Epithelial cell of prostate (primary cell): ENCODE data around the gene DMWD.

Experiments used
- DNase-seq: peaks from one replicate; pipeline ENCODE4 v3.0.0-alpha.2; 2011; ENCODE audit warnings: low read depth, low spot score
- H3K27ac ChIP-seq: fragments of 450-650 bp; 2 replicates; pipeline ENCODE4 v1.5.1; 2017; ENCODE audit warnings: mild to moderate bottlenecking

Gene DMWD

GRCh38 chr19:45772130-45772840, 20.4 kb downstream of the DMWD start:
- no peak overlapping the region for H3K27ac ChIP-seq
- no peak for DNase-seq

GRCh38 chr19:45771311-45771933, 21.2 kb downstream of the DMWD start:
- no peak for DNase-seq
- H3K27ac ChIP-seq, result no peak overlapping the region

DNA sequence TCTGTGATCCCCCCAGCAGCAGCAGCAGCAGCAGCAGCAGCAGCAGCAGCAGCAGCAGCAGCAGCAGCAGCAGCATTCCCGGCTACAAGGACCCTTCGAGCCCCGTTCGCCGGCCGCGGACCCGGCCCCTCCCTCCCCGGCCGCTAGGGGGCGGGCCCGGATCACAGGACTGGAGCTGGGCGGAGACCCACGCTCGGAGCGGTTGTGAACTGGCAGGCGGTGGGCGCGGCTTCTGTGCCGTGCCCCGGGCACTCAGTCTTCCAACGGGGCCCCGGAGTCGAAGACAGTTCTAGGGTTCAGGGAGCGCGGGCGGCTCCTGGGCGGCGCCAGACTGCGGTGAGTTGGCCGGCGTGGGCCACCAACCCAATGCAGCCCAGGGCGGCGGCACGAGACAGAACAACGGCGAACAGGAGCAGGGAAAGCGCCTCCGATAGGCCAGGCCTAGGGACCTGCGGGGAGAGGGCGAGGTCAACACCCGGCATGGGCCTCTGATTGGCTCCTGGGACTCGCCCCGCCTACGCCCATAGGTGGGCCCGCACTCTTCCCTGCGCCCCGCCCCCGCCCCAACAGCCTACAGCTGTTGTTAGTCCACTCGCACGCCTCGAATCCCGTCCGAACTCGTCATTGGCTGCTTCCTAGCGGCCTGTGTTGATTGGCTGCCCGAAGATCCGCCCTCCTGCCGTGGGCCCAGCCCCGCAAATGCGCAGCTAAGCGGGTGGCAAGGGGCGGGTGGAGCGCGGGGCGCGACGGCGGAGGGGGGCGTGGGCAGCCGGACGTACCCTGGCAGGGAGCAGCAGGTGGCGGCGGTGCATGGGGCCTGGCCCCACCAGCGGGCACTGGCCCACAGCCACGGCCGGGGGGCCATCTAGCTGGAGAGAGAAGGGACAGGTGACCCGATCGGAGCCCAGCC, 22.2 kb downstream of the DMWD start:
- H3K27ac ChIP-seq, result peak overlapping the region; percentile 84
- peak; percentile 92 for DNase-seq

GRCh38 chr19:45769821-45770191, 22.8 kb downstream of the DMWD start:
- DNase-seq, result no peak
- H3K27ac ChIP-seq, result peak overlapping the region; percentile 84

DNA sequence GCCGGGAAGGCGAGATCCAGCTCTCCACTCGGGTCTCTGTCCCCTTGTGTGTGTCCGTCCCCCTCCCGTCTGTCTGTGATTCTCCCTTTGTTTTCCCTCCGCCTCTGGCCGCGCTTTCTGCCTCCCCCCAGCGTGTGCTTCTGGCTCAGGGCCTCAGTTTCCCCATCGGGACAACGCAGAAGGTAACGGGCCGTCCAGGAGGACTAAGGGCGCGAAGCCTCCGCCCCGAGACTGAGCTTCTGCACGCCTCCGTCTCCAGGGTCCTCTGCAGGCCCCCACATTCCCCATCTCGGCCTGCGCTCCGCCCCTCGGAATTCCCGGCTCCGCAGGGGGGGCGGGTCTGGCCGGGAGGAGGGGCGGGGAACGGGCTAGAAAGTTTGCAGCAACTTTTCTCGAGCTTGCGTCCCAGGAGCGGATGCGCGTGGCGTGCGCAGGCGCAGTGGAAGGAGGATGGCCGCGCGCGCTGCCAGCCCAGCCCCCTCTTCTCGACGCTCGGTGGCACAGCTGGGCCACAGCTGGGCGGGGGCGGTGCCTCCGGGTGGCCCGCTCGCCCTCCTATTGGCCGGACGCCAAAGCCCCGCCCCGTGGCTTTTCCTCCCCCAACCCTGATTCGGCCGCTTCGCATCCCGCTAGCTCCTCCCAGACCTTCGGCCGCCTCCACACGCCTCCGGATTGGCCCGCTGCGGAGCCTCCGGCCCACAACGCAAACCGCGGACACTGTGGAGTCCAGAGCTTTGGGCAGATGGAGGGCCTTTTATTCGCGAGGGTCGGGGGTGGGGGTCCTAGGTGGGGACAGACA, 23.5 kb downstream of the DMWD start, which contains the start of gene SIX5:
TSS of gene SIX5 (minus strand) at position 269 of the 799 bp plus-strand sequence. CDS start 408 bp downstream, outside the sequence.
- DNase-seq, result peak; percentile 82
- peak within 1 kb of the TSS; percentile 84 for H3K27ac ChIP-seq

DNA sequence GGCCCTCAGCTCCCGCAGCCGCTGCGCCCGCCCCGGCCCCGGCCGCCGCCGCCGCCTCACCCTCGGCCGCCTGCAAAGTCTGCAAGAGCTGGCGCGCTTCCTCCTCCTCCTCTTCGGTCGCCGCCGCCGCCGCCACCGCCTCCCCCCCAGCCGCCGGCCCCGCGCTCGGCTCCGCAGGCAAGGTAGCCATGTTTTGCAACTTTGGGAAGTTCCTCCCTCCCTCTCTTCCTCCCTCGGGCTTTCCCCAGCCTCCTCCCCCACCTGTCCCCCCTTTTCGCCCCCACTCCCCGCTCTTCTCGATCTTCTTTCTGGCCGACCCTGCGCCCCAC, 24.0 kb downstream of the DMWD start:
- no peak for DNase-seq
- H3K27ac ChIP-seq, result peak overlapping the region; percentile 84

GRCh38 chr19:45767881-45768654, 24.6 kb downstream of the DMWD start:
- no peak for DNase-seq
- peak overlapping the region; percentile 84 for H3K27ac ChIP-seq

DNA sequence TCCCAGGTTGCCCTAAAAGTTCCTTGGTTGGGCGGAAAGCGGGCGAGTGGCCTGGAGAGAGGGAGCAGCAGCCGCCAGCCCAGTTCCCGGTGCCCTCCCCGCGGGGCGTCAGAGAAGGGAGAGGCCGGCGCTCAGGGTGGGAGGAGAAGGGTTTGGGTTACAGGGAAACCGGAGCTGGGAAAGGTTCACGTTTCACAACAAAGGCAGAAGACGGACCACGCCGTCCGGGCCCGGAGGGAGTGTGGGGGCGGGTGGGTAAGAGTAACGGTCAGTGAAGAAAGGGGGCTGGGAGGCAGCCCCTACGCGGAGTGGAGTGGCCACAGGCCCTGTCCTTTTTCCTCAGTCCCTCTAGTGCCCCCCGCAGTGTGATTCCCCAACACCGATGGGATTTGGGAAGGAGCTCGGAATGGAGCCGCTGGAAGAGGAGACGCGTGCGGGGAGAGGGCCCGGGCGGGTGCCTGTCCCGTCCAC, 25.2 kb downstream of the DMWD start:
- DNase-seq, result no peak
- H3K27ac ChIP-seq, result peak overlapping the region; percentile 84

DNA sequence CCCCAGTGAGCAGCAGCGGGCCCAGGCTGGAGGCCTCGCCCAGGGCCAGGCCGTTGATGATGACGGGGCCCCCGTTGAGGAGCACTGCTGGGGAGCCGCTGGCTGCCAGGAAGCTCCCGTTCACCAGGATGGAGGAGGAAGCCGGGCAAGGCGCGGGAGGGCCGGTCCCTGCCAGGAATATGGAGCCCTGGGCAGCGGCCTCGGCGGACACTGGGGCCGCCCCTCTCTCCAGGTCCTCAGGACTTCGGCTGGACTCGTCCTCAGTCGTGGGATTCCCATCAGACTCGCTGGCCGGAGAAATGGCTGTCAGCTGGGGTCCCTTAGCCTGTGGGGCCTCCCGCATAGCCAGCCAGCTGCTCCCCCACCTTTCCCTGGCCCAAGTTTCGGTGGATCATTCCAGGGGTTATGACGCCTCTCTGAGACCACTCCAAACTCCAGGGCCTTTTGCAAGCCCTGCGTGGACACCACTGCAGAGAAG, 25.7 kb downstream of the DMWD start:
- peak overlapping the region; percentile 84 for H3K27ac ChIP-seq
- no peak for DNase-seq

DNA sequence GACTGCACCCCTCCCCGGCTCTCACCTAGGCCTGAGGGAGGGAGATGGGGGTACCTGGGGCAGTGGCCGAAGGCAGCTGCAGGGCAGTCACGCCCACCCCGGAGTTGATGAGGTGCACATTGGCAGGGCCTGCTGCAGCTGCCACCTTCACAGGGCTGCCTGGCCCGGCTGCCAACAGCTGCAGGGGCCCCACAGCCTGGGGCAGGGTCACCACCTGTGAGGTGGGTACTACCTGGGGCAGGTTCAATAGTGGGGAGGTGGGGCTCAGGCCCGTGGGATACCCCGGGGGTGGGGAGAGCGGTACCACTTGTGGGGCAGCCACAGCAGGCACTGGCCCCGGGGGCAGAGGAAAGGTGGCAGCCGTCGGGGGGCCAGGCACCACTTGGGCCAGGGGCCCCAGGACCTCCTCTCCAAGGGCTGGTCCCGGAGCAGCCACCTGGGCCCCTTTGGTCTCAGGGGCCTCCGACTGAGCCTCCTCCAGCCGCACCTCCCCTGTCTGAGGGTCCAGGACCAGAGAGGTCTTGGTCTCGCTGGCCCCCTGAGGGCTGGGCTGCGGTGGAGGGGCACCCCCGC, 26.3 kb downstream of the DMWD start:
- no peak for DNase-seq
- H3K27ac ChIP-seq, result peak overlapping the region; percentile 84

GRCh38 chr19:45765702-45766295, 26.8 kb downstream of the DMWD start:
- DNase-seq, result no peak
- H3K27ac ChIP-seq, result no peak overlapping the region

DNA sequence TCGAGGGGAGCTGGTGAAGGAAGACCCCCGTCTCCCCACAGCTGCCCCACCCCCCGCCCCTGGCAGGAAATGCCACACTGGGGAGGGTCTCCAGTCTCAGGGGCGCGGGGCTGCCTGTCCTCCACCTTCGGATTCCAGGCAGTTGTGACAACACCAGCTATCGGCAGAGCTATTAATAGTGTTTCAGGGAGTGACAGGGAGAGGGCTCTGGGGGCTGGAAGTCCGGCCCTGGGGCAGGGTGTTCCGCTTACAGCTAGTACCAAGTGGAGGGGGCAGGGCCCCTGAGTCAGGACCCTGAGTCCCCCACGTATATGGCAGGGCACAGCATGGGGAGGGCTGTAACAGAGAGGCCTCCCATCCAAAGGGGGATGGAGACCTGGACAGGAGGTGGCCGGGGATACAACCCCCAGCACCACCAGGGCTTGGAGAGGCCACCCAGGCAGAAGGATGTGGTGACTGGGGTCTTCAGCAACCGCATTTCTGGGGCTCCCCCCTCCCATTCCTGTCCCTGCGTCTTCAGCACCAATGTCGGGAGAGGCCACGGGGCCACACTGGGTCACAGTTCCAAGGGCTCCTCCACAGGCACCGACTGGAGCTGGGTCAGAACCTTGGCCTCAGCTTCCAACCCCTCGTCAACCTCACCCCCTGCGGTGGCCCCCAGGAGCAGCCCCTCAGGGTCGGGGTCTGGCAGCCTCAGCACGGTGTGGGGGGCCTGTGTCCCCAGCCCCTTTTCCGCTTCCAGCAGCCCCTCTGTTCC, 27.5 kb downstream of the DMWD start:
- no peak for DNase-seq
- no peak overlapping the region for H3K27ac ChIP-seq

DNA sequence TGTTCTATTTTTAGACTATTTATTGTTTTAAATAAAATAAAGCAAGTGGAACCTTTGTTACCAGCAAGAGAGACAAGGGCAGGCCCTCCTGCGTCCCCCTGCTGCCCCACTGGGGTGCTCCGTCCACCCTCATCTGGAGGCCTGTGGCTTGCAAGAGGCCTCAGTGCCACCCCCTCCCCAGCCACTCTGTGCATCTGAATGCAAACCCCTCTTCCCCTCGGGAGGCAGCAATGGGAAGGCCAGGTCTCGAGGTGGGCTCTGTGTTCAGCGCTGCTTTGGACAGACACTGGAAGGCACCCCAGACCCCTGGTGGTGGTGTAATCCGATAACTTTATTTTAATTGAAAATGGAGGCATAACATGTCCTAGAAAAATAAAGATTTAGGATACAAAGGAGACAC, 28.2 kb downstream of the DMWD start:
- DNase-seq, result no peak
- H3K27ac ChIP-seq, result no peak overlapping the region

GRCh38 chr19:45763691-45764294, 28.9 kb downstream of the DMWD start:
- no peak overlapping the region for H3K27ac ChIP-seq
- no peak for DNase-seq

DNA sequence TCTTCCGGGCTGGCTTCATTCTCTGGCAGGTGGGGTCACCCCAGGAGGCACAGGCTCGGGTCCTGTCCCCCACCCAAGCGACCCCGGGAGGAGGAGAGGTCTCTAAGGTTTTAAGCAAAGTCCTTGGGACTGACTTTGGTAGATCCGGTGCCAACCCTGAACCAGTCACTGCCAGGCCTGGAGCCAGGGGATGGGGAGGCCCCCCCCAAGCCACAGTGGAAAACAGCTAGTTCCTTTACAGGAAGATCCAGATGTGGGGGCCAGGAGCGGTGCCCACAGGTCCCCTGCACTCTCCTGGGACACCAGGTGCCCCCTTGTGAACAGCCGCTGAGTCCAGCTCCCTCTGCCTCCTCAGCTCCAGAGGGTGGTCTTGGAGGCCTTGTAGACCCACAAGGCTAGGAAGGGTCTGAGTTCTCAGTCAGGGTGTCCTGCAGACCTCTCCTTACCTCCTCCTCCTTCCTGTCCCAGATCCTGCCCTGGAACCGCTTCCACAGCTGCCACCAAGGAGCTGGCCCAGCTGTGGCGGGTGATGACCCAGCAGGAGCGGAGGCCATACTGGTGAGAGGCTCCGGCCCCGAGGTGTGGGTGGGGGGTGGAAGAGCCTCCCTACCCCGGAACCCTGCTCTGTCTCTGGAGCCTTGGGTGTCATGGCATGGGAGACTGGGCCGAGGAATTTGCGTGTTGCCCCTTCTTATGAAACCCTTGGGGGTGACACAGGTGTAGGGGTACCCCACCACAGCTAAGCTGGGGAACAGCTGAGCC, 29.6 kb downstream of the DMWD start:
- DNase-seq, result no peak

DNA sequence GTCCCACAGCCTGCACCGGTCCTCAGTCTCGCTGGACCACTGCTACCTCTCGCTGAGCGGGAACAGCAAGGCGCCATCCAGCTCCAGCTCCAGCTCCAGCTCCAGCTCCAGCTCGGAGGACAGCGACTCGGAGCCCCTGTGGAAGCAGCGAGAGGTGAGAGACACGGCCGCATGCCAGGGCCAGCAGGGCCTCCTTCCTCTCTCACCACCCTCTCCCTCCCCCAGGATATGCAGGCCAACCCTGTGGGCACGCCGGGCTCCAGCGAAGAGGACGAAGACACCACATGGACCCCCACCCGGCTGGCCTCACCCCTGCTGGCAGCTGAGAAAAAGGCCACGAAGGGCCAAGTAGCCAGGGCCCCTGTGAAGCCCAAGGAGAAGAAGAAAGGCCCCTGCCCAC, 30.9 kb downstream of the DMWD start:
- no peak overlapping the region for H3K27ac ChIP-seq
- no peak for DNase-seq

More for the DNA sequence above, 29.6 kb downstream of the DMWD start:
- H3K27ac ChIP-seq, result no peak overlapping the region

GRCh38 chr19:45758921-45759320, 33.7 kb downstream of the DMWD start:
- no peak overlapping the region for H3K27ac ChIP-seq
- no peak for DNase-seq
